Measurements from ENCODE around the gene HS3ST1. TPM values are rescaled to one million over a fixed set of nuclear protein-coding genes. Genes with fewer than 3 reads are reported as not detected.

Gene HS3ST1
- polyA plus RNA-seq, 12 donors: 0.05 to 0.85 (median 0.27) TPM; not detected in 2

DNA sequence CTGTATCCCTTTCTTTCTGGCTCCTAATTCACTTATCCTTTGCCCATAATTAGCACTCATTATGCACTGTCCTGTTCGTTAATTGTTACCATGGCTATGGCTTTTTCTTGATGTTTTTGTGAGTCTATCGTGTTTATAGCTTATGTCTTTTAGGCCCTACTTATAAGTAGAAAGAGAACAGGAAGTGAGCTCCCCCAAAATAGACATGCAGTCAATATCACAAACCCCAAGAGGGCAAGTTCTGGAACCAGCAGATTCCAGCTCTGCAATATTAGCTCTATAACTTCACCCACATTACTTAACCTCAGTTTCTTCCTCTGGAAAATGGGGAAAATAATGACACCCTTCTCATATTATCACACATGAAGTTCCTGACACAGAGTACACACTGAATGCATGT, 7.4 kb upstream of the HS3ST1 start:
- DNase-seq: no peak

DNA sequence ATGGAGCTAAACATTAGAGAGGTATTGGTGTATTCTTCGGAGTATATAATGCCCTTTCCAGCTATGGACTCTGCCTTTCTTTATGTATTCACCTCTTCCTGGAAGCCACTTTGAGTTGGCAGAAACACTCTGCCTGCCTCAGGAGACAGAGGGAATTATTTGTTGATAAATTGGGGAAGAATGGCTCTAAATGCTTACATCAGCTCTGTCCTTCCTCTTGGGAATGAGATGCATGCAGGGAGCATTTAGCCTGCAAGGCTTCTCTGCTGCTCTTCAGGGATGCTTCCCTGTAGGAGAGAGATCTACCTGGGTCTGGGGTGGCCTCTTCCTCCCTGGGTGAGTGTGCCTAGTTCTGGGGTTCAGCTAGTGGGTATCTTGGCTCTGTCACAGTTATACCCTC, 6.9 kb upstream of the HS3ST1 start:
- no peak for DNase-seq

DNA sequence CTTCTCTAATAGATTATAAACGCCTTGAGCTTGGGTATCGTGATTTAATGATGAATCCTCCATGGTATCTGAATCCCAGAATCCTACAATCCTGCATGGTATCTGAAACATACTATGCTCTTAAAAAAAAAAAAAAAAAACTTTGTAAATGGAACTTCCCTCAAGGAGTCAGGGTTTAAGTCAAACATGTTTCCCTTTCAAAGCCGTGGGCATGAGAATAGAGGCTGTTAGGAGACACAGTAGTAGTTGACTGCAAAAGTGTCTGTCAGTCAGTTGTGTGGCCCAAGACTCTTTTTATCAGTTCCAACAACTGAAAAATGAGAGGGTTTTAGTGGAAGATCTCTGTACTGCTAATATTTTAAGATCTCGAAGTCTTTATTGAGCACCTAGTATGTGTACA, 2.4 kb upstream of the HS3ST1 start:
- DNase-seq: no peak

DNA sequence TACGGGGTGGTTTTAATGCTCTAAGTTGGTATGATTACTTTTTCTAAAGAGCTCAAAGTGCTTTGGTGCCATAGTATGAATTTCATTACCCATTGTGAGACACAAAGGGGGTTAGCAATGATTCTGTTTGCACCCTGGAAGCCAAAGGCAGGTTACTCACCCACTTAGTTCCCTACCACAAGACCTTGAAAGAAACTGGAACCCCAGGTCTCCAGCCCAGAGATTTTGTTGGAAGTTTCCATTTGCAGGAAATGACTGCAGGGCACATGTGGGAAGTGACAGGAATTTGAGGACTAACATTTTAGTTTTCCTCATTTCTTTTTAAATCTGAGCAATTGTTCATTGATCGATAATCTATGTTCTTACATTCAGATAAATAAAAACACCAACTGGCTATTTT, 1.8 kb upstream of the HS3ST1 start:
- no peak for DNase-seq

DNA sequence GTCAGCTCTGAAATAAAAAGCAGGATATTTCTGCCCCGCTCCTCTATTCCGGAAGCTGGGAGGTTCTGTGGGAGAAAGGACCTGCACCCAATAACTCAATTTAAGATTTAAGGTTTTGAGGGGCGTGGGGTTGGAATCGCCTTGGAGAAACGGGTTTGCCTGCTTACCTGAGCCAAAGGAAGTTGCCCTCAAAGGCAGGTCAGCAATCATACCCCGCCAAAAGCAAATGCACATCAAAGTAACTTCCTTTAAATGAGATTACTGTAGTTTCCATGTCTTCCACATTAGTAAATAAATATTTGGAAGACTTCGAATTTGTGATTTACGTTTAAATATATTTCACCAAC, 978 bp upstream of the HS3ST1 start:
- no peak for DNase-seq

DNA sequence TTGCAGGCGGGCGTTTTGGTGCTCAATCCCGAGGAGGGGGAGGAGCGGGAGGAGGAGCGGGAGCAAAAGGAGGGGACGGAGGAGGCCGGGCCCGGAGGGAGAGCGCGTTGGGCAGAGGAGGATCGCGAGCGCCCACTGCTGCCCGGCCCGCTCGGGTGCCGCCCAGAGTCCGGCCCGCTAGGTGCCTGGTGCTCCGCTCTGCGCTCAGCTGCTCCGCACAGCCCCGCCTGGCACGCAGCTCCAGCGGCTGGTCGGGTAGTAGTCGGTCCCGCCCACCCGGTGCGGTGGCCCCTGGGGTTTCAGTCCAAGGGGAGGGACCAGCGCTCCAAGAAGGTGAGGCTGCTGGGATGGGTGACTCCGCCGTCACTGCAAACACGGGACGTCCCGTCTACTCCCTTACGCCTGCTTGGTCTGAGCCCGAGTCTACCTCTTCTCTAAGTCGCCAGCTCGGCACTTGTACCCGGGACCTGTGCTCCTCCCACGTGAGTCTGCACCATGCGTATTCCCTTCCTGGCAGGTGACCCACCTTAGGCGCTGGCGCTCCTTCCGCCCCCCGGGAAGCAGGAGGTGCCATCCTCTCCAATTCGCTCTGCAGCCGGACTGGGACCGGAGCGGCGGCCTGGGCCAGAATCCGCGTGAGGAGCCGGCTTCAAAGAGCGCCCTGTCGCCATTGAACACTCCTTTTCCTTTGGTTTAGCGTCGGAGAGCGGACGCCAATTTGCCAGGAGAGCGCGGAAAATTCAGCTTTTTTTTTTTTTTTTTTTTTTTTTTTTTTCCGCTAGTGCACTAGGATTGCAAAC, 405 bp upstream of the HS3ST1 start:
- peak; percentile 53 for DNase-seq

DNA sequence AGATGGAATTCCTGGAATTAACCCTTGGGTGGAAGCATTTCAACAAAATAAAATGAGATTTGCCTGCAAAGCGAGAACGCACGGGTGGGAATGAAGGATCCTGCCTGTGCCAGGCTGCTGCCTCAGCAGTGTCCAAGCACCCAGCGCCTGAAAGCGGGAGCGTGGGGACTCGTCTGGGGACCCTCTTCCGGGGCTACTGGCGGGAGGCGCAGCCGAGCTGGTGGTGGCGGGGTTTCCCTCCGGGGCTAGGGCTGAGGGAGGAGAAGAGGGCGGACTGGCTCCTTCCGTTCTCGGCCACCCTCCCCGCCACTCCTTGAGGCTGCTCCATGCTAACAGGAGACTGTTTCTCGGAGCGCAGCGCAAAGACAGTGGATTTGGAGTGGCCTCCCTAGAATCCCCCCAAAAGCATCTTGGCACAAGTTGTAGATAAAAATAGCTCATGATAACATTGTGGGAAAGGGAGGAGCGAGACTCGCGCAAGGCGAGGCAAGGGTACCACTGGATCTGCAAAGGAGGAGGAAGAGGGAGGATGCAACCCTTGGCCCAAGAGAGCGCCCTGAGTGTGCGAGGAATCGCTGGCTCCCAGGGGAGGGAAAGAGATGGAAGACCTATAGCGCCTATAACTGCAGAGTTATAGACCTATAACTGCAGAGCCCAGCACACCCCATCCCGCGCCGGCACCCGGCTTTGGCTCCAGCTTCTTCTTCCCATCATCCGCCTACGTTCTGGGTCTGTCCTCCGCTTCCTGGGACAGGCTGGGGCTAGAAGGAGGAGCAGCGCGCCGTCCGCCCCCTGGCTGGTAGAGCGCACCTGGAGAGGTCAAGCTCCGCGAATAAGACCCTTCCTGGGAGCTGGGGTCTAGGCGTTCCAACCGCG, 1.3 kb downstream of the HS3ST1 start:
- no peak for DNase-seq

DNA sequence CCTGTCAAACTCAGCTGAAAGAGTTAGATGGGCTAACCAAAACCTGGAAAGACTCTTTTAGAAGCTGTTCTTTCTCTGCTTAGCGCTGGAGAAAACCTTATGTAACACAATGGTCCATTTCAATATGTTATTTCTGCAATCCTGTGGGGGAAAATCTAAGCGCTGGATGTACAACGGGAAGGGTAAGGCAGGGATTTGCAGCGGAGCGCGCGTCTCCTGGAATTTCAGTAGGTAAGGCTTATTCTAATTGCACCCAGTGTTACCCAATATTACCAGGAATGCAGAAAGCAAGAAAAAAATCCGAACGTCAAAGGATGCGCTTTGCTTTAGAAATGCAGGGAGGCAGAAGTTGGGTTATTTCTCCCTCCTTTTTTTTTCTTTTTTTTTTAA, 2.0 kb downstream of the HS3ST1 start:
- no peak for DNase-seq

DNA sequence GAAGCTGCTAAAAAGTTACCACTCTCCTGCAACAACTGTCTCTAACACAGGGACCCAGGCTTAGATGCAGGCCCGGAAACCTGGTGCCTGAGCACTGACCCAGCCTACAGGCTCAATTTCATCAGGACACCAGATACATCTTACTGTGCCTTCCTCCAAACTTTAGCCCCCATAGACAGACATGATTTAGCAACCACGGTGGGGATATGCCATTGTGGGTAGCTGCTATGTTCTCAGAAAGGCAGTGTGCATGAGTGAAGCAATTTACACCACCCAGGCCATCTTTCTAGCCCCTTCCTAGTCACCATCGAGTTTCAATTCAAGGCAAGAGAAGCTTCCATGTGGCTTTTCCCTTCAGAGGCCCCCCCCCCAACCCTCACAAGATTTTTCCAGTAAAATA, 2.7 kb downstream of the HS3ST1 start:
- DNase-seq: no peak

DNA sequence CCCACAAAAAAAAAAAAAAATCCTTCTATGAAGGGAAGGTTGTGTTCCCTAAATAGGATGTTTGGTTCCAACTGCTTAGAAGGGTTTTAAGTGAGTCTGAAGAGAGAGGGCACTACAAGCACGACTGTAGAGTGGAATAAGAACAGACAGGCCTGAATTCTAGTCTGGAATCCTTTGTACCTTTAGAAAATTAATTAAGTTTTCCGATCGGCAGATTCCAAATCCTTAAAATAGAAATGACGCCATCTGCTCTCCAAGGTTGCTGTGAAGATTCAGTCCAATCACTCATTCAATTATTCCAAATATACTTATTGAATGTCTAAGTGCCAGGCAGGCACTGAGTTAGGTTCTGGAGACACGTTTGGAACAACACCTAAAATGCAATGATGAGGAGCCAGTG, 3.8 kb downstream of the HS3ST1 start:
- no peak for DNase-seq

DNA sequence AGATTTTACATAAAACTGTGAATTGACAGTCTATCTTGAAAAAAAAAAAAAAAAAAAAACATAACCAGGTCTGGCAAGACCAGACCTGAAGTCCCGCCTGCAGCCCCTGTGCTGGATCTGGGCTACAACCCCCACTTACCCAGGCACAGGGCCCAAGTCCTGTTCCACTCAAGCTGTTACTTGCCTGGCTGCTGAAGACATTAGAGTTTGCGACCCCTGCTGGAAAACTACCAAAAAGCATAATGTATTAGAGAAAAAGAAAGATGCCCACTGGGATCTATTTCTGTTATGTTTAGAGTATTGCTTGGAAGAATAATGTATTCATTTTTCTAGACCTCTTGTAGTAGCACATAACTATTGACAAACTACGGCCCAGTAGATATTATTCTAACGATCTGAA, 4.7 kb downstream of the HS3ST1 start:
- DNase-seq: peak; percentile 34

DNA sequence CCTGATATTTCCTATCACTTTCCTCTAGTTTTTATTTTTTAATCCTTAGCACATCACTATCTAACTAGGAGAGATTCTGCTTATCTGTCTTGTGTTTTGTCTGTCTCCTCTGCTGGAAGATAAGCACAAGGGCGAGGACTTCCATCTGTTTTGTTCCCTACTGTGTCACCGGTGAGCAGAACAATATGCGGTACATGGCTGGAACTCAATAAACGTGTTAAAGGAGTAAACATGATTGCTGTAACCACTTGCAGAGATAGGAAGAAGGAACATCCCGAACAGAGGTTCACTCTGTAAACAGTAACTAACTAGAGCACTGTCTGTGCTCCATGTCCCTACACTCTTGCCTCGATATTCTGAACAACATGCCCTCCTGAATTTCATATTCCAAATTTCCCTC, 5.2 kb downstream of the HS3ST1 start:
- DNase-seq: no peak

DNA sequence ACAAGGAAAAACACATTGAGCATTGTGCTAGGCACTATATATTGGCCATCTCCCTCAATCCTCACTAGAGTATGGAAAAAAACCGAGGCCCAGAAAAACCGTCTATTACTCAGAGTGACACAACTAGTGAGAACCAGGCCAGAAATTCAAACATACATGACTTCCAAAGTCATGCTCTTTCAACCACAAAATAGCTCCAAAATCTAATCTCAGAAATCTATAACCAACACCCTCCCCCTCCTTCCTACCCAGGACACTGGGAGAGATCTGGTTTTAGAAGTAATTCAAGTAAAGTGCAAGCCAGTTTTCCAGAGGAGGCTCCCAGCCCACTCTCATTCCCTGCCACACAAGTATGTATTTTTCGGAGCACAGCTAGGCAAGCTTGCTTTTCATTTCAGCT, 7.6 kb downstream of the HS3ST1 start:
- DNase-seq: no peak

DNA sequence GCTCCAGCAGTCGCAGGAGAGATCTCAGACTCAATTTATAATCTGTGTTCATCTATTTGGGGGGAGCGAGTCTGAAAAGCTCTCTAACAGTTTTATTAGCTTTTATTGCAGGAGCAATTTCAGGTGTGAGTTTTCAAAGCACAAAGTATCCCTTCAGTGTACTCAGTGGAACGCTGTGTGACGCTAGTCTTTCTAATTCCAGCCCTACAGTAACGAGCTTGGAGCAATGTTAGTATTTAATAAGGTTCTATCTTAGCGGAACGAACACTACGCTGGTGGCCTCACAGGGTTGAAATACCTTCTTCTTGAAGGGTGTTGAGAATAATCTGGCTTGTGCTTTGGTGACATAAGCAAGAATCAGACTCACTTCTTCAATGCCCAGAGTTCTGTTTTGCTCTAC, 8.4 kb downstream of the HS3ST1 start:
- no peak for DNase-seq

DNA sequence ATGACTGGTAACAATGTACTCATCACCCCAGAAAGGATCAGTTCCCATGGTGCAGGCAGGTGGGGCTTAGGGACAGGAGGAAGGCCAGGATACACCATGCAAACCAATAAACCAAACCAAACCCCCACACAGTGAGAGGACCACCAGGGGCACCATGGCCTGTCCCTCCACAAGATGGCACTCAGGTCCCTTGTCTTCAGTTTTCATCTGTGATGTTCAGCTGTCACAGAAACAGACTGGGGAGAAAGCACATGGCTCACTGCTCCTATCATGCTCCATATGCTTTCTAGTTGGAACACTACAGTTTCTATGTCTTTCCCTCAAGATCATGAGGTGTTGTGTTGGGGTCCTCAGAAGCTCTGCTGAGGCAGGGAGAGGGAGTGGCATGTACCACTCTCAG, 10.1 kb downstream of the HS3ST1 start:
- no peak for DNase-seq

DNA sequence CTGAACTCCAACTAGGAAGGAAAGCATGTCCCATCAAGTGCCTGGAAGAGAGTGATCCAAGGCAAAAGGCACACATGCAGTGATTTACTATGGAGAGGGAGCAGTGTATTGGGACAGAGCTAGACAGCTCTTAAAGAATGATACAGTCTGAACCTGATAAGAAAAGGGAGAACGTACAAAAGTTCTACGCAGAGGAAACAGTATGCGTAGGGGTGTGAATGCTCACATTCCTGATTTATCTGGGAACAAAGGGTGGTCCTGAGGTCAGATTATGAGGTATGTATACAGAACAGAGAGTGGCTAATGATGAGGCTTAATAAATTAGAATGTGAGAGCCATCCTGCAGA, 12.0 kb downstream of the HS3ST1 start:
- DNase-seq: no peak

DNA sequence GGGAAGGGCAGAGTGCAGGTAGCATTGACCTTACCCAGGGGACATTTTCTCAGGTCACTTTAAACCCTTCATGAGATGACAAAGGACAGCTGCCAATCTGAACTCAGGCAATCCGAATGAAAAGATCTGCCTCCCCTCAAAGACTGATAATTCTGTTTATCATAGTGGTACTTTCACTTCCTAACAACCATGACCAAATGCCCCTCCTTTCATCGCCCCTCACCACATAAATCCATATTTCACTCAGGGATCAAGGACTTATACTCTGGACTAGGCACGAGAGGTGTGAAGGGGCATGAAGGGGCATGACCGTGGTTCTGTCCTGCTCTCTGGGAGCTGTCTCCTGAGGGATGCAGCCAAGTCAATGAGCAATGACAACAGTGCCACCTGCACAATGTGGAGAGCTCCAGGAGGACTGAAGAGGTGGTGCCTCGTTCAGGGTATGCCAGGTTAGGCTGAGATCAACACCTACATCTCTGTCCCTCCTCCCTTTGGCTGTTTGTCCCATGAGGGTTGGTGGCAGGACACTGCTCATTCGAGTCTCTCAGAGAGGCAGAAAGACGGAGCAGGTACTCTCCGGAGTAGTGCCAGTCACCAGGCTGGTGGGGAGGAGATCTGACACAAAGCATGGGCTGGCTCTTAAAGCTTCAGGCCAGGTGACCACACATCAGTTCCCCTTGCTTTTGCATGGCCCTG, 12.5 kb downstream of the HS3ST1 start:
- no peak for DNase-seq

DNA sequence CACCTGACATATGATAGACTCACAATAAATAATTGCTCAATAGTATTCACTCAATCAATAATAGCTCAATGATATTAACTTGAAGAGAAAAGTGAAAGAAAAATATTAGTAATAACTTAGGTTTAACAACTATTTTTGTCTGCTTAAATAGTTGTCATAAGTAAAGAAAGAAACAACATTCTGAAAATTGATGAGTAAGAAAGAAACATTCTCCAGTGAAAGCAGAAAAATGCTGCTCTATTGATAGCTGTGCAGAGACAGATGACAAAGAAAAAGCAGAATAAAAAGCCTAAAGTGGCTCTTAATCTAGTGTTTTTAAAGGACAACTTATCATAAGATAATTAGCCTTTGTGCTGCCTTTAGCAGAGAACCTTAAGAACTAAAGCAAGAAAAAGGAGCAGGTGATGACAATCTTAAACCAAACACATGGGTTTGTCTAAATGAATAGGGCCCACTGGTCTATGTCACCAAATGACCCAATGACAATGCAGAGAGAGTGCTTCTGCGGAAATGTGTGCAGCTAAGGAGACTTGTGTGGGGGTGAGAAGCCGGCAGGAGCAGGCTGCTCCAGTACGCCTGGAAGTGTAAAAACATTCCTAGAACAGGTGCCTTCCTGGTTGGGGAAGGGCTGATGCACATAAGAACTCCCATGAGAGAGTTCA, 13.2 kb downstream of the HS3ST1 start:
- DNase-seq: no peak

DNA sequence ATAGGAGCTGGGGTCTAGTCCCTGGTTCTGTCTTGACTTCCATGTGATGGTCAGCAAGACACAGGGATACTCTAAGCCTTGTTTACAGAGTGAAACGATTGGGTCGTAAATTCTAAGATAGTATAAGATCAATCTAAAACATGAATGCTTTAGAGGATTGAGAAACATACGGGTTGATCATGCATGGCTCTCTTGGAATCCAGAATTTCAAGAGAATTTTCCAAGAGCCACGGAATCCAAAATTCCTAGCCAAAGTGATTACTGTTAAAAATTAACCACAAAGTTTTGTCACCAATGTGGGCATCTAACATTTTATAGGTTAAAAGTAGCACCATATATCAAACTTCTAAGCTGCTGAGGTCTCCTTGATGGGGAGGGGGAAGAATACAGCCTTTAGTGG, 16.5 kb downstream of the HS3ST1 start:
- DNase-seq: no peak

DNA sequence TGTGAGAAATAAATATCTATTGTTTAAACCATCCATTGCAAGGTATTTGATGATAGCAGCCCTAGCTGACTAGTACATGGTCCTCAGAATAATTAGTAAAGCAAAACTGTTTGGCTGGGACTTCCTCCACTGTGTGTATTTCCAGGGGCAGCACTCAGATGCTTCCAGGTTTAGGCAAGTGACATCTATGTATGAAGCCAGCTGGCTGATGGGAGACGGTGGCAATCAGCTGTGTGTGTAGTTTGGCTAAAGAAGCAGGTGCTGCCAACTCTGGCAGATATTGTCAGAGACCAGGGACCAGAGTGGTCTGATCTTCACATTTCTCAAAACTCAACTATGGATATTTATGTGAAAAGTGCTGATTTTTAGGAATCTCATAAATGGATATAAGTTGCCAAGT, 19.1 kb downstream of the HS3ST1 start:
- no peak for DNase-seq

DNA sequence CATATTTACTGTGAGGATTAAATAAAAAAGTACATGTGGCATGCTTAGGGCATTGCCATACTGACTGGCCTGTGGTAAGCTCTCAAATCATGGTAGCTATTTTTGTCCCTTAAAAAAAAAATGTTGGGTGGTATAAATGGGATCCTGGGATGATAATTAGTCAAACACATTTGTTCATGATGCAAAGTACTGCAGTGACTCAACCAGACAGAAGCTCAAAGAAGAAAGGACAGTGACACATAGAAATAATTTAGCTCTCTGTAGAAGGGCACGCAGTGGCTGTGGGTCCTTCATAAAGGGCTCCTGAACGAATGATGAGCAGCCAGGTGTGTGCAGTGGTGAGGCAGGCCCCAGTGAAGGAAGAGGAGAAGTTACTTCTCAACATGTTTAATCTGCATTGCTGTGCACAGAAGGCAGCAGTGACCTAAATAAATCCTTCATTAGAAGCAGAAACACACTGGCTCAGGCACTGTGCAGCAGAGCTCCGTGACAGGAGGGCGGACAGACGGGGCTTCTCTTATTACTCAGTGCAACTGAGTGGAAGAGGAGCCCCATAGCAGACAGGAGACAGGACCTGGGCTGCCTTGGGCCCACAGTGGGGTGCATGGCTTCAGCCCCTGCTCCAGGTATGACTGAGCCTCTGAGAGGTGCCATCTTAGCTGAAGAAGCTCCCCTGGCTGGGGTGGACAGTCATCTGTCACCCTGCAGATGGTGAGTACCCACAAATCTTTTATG, 20.3 kb downstream of the HS3ST1 start:
- DNase-seq: no peak

DNA sequence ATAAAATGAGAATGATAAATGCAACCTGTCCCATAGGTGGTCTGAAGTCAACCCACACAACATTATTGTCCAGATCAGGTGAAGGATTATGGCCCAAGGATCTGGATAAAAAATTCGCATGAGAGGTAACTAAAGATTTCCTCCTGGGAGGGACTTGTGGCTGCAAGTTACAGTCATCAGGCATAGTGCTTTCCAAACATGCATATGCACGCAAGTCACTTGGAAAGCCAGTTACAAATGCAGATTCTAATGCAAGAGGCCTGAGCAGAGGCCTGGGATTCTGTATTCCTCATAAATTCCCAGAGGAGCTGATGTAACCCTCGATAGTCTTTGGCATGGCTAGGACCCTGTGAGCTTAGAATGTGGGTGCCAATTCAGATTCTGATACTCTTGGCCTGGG, 21.1 kb downstream of the HS3ST1 start:
- DNase-seq: no peak

Measured in muscle of arm (tissue), 12 donors.